GM19238 (cell line): Measurements from ENCODE around the gene SARDH.

Experiments used
- DNase-seq: peaks from one replicate; pipeline ENCODE4 v3.0.0; 2011; ENCODE audit warnings: low spot score; ENCODE audit not compliant: insufficient read length

The SARDH gene

GRCh38 chr9:133703591-133704399 lies 34.4 kb downstream of the SARDH start:
- no peak for DNase-seq

- no peak for DNase-seq
These were observed 35.2 kb downstream of the SARDH start for GRCh38 chr9:133702798-133703590.

GRCh38 chr9:133701981-133702797 lies 36.0 kb downstream of the SARDH start:
- no peak for DNase-seq

- DNase-seq: no peak
These were observed 36.7 kb downstream of the SARDH start for GRCh38 chr9:133701321-133701980.

GRCh38 chr9:133700819-133701320 lies 37.3 kb downstream of the SARDH start:
- DNase-seq: no peak

GRCh38 chr9:133699546-133699945 lies 38.6 kb downstream of the SARDH start:
- no peak for DNase-seq

GRCh38 chr9:133696071-133696472 lies 42.1 kb downstream of the SARDH start:
- no peak for DNase-seq

GRCh38 chr9:133694686-133695085 lies 43.5 kb downstream of the SARDH start:
- no peak for DNase-seq

GRCh38 chr9:133693703-133694529 lies 44.2 kb downstream of the SARDH start:
- no peak for DNase-seq

- DNase-seq: no peak
These were observed 45.0 kb downstream of the SARDH start for GRCh38 chr9:133693116-133693515.

GRCh38 chr9:133692364-133692985 lies 45.7 kb downstream of the SARDH start:
- DNase-seq: no peak

- no peak for DNase-seq
These were observed 46.4 kb downstream of the SARDH start for GRCh38 chr9:133691626-133692363.

- no peak for DNase-seq
These were observed 47.0 kb downstream of the SARDH start for GRCh38 chr9:133691191-133691590.

- no peak for DNase-seq
These were observed 48.0 kb downstream of the SARDH start for GRCh38 chr9:133690081-133690561.

GRCh38 chr9:133689151-133689763 lies 48.9 kb downstream of the SARDH start:
- DNase-seq: no peak

- DNase-seq: no peak
These were observed 50.0 kb downstream of the SARDH start for GRCh38 chr9:133687856-133688761.
